ENCODE measurements around the gene FAM118A. TPM values are rescaled to one million over a fixed set of nuclear protein-coding genes. Genes with fewer than 3 reads are reported as not detected.
A peak's percentile ranks its signal among the peaks of the same experiment; 100 is the strongest.
"Not testable (repeated sequence)": the region's sequence is repeated elsewhere in the genome, so short reads cannot be mapped to it uniquely, and the experiment has no call there.

Gene FAM118A
- total RNA-seq, 1 donor: 73.2 TPM

- DNase-seq (ENCODE audit: low read depth in 2 of 3, low spot score in 2 of 3): no peak
Observed at GRCh38 chr22:45308391-45308956, 1.3 kb upstream of the FAM118A start.

GRCh38 chr22:45308957-45309421 is 745 bp upstream of the FAM118A start:
- DNase-seq (ENCODE audit: low read depth in 2 of 3, low spot score in 2 of 3): peak in 1 of 3 donors; percentile 26

- DNase-seq (ENCODE audit: low read depth in 2 of 3, low spot score in 2 of 3): no peak
Observed at GRCh38 chr22:45310331-45310976, 720 bp downstream of the FAM118A start.

DNA sequence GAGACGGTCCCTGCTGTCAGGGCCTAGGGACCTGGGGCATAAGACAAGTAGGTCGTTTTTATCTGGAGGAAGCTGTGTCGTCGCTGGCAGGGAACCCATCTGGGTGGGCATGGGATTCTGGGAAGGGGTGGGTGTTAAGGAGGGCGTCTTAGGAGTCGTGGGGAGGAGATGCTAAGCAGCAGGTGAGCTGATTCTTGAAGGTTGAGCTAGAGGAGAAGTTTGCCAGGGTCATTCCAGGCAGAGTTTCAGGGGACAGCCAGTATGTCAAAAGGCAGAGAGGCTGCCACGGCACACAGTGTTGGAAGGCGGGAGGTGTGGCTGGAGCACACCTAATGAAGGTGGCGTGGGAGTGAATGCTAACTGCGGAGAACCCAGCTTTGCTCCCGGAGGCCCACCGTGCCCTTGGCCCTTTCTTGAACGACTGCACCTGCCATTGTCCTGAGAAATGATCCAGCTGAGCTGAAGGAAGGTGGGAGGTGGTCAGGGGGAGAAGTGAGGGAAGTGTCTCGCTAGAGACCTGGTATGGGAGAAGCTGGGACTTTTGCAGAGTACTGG is 1.3 kb downstream of the FAM118A start:
- no peak for DNase-seq (ENCODE audit: low read depth in 2 of 3, low spot score in 2 of 3)

DNA sequence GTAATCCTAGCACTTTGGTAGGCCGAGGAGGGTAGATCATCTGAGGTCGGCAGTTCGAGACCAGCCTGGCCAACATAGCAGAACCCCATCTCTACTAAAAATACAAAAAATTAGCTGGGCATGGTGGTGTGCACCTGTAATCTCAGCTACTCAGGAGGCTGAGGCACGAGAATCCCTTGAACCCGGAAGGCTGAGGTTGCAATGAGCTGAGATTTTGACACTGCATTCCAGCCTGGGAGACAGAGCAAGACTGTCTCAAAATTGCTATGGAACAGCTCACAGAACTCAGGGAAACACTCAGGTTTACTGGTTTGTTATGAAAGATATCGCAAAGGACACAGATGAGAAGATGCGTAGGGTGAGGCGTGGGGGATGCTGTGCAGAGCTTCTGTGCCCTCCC is 2.7 kb downstream of the FAM118A start:
- no peak for DNase-seq (ENCODE audit: low read depth in 2 of 3, low spot score in 2 of 3)

DNA sequence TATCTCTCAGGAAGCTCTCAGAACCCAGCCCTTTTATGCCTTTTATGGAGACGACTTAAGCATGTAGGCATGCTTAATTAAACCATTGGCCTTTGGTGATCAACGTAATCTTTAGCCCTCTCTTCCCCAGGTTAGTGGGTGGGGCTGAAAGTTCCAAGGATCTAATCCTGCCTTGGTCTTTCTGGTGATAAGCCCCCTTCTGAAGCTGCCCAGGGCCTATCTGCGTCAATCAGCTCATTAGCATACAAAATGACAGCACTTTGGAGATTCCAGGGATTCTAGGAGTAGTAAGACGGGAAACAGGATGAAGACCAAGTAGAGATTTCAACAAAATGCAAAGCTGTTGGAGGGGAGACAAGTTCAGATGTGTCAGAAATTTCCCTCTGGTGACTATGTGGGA is 3.1 kb downstream of the FAM118A start:
- DNase-seq (ENCODE audit: low read depth in 2 of 3, low spot score in 2 of 3): no peak

- no peak for DNase-seq (ENCODE audit: low read depth in 2 of 3, low spot score in 2 of 3)
Observed at GRCh38 chr22:45314054-45314721, 4.5 kb downstream of the FAM118A start.

- DNase-seq (ENCODE audit: low read depth in 2 of 3, low spot score in 2 of 3): no peak
Observed at GRCh38 chr22:45314786-45315185, 5.1 kb downstream of the FAM118A start.

DNA sequence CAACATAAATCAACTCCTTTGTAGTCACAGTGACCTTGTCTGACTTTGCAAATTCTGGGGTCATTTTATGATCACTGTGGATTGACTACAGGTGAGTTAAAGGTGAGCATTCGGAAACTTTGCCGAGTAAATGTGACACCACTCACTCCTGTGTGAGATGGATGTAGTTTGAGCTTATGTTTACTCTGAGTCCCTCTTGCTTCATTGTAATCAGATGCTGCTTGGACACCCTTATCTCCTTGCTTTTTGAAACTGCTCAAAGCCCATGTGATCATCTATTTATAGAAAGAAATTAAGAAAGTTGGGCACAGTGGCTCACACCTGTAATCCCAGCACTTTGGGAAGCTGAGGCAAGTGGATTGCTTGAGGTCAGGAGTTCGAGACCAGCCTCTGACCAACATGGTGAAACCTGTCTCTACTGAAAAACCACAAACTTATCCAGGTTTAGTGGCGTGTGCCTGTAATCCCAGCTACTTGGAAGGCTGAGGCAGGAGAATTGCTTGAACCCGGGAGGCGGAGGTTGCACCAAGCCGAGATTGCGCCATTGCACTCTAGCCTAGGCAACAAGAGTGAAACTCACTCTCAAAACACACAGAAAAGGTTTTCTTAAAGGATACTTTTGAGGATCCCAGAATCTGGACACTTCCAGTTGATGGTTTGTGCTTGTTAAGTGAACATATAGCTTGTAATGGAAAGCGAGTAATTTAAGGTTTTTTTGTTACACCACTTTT is 7.2 kb downstream of the FAM118A start:
- DNase-seq (ENCODE audit: low read depth in 2 of 3, low spot score in 2 of 3): no peak

- no peak for DNase-seq (ENCODE audit: low read depth in 2 of 3, low spot score in 2 of 3)
Observed at GRCh38 chr22:45317551-45318167, 7.9 kb downstream of the FAM118A start.

DNA sequence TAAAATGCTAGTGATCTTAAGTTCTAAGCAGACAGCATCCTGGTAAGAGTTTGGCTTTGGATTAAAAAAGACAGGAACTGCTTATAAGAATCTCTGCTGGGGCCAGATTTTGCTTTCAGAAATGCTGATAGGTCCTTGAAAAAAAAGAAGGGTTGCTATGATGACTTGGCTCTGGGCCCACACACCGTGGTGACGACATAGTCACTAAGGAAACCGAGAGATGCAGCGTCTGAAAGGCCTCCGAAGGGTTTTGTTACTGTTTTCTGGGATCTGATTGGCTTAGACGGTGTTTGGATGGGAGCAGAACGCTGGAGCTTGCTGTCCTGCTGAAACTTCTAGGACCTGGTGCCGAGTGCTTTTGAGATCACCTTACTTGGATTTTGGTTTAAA is 8.4 kb downstream of the FAM118A start:
- DNase-seq (ENCODE audit: low read depth in 2 of 3, low spot score in 2 of 3): peak; percentile 83 to 90 (median 86)

- peak in 1 of 3 donors; percentile 70 for DNase-seq (ENCODE audit: low read depth in 2 of 3, low spot score in 2 of 3)
Observed at GRCh38 chr22:45318558-45319323, 9.0 kb downstream of the FAM118A start.

- no peak for DNase-seq (ENCODE audit: low read depth in 2 of 3, low spot score in 2 of 3)
Observed at GRCh38 chr22:45319324-45319685, 9.6 kb downstream of the FAM118A start.

- DNase-seq (ENCODE audit: low read depth in 2 of 3, low spot score in 2 of 3): no peak
Observed at GRCh38 chr22:45320357-45320976, 10.7 kb downstream of the FAM118A start.

GRCh38 chr22:45321827-45322226 is 12.1 kb downstream of the FAM118A start:
- no peak for DNase-seq (ENCODE audit: low read depth in 2 of 3, low spot score in 2 of 3)

DNA sequence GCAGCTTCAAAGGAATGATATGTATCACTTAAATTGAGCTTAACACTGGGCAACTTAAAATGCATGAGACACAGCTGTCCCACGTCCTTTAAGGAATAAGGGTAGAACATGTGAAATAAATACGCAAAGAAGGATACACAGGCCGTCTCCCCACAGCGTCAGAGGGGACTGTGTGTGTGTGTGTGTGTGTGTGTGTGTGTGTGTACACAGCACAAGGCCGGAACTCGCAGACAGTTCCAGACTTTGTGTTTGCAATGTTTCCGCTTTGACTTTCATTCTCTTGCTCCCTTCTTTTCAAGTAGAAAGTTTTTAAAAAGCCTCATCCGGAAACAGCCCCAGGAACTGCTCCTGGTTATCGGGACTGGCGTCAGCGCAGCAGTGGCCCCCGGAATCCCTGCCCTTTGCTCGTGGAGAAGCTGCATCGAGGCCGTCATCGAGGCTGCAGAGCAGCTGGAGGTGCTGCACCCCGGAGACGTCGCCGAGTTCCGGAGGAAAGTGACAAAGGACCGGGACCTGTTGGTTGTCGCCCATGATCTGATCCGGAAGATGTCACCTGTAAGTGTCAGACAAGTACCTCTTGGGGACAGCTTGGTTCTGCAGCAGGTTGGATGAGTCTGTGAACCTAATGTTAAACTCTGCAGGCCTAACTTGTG is 13.3 kb downstream of the FAM118A start:
- no peak for DNase-seq (ENCODE audit: low read depth in 2 of 3, low spot score in 2 of 3)

- DNase-seq (ENCODE audit: low read depth in 2 of 3, low spot score in 2 of 3): no peak
Observed at GRCh38 chr22:45323695-45324094, 14.0 kb downstream of the FAM118A start.

DNA sequence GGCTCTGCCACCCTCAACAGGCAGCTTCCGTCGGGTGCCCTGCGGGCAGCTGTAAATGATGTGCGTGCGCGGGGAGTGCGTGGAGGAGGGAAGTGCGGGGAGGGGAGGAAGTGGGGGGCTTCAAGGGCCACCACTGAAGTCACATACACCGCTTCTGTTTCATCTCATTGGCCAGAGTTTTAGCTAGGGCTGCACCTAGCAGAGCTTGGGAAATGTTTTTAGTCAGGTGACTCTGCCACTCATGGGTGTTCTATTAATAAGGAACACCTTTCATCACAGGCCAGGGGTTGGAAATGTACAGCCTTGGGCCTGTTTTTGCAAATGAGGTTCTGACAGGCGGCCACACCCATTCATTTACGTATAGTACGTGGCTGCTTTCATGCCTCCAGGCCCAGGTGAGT is 14.6 kb downstream of the FAM118A start:
- DNase-seq (ENCODE audit: low read depth in 2 of 3, low spot score in 2 of 3): no peak

DNA sequence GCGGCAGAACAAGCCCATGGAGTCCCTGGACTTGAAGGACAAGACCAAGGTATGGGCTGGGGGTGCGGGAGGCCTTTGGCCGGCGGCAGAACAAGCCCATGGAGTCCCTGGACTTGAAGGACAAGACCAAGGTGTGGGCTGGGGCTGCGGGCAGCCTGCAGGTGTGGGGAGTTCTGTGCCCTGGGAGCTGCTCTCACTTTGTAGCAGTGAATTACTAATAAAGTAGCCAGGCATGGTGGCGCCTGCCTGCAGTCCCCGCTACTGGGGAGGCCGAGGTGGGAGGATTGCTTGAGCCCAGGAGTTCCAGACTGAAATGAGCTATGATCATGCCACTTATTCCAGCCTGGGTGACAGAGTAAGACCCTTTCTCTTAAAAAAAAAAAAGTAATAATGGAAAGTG is 18.5 kb downstream of the FAM118A start:
- not testable (repeated sequence) for DNase-seq (ENCODE audit: low read depth in 2 of 3, low spot score in 2 of 3)

Data from hematopoietic multipotent progenitor cell (in vitro differentiated cells).